Measurements from ENCODE around the gene PIK3AP1.

The PIK3AP1 gene

DNA sequence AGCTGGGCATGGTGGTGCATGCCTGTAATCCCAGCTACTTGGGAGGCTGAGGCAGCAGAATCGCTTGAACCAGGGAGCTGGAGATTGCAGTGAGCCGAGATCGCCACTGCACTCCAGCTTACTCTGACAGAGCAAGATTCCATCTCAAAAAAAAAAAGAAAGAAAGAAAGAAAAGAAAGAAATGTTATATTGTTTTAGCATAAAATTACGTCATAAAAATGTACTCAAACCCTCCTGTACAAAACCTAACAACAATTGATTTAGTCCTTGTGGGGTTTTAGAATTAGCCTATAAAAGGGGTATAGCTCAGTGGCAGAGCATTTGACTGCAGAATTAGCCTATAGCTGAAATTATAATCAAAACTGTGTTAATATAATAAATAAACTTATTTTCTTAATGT is 27.9 kb downstream of the PIK3AP1 start:
- in situ Hi-C loops (cut with HindIII; ENCODE audit: low sequenced_read_pairs), result no loop called here
- TF ChIP-seq, protein P1, sequence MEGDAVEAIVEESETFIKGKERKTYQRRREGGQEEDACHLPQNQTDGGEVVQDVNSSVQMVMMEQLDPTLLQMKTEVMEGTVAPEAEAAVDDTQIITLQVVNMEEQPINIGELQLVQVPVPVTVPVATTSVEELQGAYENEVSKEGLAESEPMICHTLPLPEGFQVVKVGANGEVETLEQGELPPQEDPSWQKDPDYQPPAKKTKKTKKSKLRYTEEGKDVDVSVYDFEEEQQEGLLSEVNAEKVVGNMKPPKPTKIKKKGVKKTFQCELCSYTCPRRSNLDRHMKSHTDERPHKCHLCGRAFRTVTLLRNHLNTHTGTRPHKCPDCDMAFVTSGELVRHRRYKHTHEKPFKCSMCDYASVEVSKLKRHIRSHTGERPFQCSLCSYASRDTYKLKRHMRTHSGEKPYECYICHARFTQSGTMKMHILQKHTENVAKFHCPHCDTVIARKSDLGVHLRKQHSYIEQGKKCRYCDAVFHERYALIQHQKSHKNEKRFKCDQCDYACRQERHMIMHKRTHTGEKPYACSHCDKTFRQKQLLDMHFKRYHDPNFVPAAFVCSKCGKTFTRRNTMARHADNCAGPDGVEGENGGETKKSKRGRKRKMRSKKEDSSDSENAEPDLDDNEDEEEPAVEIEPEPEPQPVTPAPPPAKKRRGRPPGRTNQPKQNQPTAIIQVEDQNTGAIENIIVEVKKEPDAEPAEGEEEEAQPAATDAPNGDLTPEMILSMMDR (IDR thresholded peaks at IDR 0.05; ENCODE audit: low read depth, low read length, missing control alignments), result no peak
- DNase-seq (ENCODE audit: low read depth), result no peak
- no peak overlapping the region for H3K4me3 ChIP-seq (ENCODE audit: low read depth, low read length)

DNA sequence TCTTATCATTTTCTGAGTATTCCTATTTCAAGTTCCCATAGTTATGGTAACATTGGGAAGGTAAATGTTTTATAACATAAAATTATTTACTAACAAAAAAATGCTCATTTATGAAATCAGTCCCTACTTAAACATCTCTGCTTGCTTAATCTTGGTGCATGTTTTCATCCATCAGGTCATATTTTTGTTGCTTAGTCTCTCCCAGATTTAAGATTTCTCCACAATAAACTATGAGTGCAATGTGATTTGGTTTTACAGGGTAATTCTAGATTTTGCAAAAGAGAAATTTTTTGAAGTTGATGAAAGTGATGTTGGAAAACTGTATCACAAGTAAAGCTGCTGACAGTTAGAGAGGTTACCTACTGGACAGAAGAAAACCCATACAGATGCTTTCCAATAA is 28.6 kb downstream of the PIK3AP1 start:
- H3K4me3 ChIP-seq (ENCODE audit: low read depth, low read length), result no peak overlapping the region
- TF ChIP-seq, protein P1 (IDR thresholded peaks at IDR 0.05; ENCODE audit: low read depth, low read length, missing control alignments), result no peak
- in situ Hi-C loops (cut with HindIII; ENCODE audit: low sequenced_read_pairs), result no loop called here
- no peak for DNase-seq (ENCODE audit: low read depth)

DNA sequence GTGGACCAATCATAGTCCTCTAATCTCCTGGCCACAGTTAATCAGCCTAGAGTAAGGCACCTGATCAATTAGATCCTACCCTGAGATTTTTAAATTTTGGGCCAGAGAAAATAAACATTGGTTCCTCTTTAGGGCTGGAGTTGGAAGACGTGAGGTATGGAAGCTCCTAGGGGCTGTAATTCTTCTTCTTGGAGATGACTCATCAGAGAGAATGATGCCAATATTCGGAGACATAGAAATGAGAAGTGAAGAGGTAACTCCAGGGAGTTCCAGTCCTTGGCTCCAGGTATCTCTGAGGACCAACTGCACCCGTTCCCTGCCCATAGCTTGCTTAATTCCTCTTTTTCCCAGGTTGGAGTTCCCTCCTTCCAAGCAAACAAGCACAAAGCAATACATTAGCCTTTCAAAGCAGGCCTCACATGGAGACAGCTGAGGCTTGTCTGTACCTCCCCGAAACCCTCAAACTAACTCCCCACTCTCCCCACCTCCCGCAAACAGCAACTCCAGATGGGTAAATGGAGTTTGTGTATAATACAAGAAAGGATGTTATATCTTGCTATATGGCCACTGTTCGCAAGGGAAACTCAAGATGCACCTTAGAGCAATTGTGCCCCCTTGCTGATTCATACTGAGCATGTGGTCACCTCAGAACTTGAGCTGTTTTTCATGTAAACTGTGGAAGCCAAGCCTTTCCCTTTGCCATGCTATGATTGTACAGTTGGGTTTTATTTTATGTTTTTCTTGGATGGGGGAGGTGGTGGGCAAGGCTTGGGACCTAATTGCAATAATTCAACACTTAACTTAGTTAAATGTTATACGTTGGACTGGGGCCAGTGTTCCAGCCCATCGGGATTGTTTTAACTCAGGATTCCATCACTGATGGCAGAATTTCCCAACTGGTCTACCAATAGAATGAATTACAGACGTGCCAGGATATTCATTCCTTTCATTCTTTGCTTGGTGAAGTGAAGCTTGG is 29.3 kb downstream of the PIK3AP1 start:
- in situ Hi-C loops (cut with HindIII; ENCODE audit: low sequenced_read_pairs), result no loop called here
- H3K4me3 ChIP-seq (ENCODE audit: low read depth, low read length), result no peak overlapping the region
- TF ChIP-seq, protein P1 (IDR thresholded peaks at IDR 0.05; ENCODE audit: low read depth, low read length, missing control alignments), result no peak
- DNase-seq (ENCODE audit: low read depth), result no peak

DNA sequence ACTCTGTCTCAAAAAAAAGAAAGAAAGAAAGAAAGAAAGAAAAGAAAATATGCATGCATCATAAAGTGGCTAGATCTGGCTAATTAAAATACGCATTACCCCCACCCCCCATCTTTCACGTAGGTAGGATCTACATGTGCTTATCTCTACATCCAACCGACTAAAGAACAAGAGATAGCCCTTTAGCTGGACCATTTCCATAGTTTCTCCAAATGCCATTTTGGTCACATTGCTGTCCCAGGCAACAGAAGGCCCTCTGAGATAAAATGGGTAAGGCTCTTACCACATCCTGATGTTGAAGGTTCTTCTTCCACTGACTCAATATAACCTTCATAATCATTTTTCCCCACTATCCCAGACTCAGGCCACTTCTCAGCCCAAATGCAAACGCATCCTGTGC is 31.5 kb downstream of the PIK3AP1 start:
- TF ChIP-seq, protein P1 (IDR thresholded peaks at IDR 0.05; ENCODE audit: low read depth, low read length, missing control alignments), result no peak
- in situ Hi-C loops (cut with HindIII; ENCODE audit: low sequenced_read_pairs), result no loop called here
- DNase-seq (ENCODE audit: low read depth), result no peak
- H3K4me3 ChIP-seq (ENCODE audit: low read depth, low read length), result no peak overlapping the region

DNA sequence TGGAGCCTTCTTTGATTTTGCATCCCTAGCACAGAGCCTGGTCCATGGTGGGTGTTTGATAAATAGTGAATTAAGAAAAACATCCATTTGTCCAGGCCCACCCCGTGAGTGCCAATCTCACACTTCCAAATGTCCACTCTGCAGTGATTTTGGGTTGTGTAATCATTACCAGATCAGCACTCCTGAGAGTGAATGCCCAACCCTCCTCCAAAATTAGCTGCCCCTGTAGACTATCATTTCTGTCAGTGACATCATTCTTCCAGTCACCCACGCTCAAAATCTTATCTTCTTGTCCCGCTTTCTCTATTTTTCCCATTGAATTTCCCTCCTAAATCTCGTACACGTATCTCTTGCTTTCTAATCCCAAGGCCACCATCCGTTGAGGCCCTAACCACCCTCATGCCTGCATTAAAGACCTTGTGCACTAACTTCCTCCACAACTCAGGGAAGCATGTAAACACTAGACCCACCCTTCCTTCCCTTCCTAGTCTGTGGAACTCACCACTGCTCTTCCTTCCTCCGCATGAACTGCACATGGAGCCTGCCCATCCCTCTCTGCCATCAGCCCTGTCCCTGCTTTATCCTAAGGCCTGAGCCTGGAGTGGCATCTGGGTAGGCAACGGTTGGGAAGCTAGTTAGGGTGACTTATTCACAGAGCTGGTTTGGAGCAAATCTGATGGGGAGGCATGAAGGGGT is 32.8 kb downstream of the PIK3AP1 start:
- TF ChIP-seq, protein P1 (IDR thresholded peaks at IDR 0.05; ENCODE audit: low read depth, low read length, missing control alignments), result no peak
- no peak for DNase-seq (ENCODE audit: low read depth)
- no peak overlapping the region for H3K4me3 ChIP-seq (ENCODE audit: low read depth, low read length)
- in situ Hi-C loops (cut with HindIII; ENCODE audit: low sequenced_read_pairs), result no loop called here

DNA sequence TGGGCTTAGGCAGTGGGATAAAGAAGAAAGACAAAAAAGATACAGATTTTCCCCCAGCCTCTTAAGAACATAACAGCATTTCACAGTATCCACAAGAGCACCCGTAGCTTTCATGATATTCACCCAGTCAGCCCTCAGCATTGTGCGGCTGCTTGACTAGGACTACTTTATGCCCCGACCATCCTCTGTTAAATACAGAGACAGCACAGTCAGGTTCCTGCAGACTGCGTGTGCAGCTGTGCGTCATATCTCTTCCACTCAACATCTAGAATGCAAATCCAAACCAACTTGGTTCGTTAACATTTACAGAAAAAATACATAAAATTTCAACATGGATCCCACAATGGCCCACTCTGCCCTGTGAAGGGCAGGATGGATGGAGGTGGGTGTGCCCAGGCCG is 33.8 kb downstream of the PIK3AP1 start:
- no peak for DNase-seq (ENCODE audit: low read depth)
- no peak overlapping the region for H3K4me3 ChIP-seq (ENCODE audit: low read depth, low read length)
- TF ChIP-seq, protein P1 (IDR thresholded peaks at IDR 0.05; ENCODE audit: low read depth, low read length, missing control alignments), result no peak
- in situ Hi-C loops (cut with HindIII; ENCODE audit: low sequenced_read_pairs), result no loop called here

Measured in astrocyte of the cerebellum (primary cell).